NOMO-1 treated with dmso at 0.1 percent for 144 hours (cell line): ENCODE measurements around the gene FGF1.
A peak's percentile ranks its signal among the peaks of the same experiment; 100 is the strongest.

Experiments used
- DNase-seq: peaks from one replicate; lab custom pipeline; 2025; ENCODE audit not compliant: unreplicated experiment; lab: John Stamatoyannopoulos, UW

FGF1 gene

DNA sequence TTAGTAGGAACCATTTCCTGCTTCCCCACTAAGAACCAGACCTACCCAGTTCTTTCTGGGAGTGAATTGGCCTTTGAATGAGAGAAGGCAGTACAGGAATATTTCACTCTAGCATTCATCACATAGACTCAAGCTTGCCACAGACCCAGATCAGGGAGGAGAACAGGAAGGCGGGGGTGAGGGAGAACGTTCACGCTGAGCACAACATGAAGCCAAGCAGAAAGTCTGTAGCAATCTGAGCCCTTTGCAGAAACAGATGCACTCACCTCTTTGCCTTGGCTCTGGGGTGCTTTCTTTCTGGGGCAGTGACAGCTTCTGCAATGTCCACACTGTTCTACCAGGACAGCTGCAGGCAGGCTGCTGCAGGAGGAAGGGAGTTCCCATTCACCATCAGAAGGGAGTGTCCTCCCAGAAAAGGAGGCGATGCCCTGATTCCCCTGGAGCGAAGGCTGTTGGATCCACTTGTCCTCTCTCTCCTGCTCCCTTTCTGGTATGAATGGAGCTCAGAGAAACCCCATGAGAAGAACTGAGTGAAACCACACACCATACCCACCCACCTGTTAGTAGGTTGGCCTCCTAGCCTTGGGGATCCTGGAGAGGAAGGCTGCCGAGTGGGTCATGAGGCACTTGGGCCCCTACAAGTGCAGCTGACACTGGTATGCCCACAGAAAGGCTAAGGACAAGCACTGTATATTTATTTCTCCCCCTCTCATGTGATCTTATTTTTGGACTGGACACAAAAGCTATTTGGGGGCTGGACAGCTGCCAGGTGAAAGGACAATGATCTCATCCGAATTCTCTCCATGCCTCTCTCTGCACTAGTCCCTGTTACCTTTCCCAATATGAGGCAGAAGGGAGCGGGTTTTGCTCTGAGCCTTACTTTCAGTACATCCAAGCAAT, 11.7 kb upstream of the FGF1 start:
- peak; percentile 1 for DNase-seq

DNA sequence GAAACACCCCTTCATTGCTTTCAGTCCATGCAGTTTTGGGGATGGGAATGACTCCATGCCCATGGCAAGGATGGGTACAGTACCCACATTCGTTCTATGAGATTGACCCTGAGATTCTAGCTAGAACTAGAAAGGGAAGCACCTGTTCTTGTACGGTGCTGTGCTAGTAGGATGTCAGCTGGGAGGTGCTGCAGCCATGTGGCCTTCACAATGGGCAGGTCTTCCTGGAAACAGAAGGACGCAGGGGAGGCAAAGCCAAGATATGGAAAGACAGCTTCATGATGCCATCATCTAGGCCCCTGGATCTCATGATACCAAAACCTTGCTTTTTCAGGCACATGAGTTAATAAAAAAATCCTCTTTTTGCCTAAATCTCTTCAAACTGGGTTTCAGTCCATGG, 10.5 kb upstream of the FGF1 start:
- no peak for DNase-seq

DNA sequence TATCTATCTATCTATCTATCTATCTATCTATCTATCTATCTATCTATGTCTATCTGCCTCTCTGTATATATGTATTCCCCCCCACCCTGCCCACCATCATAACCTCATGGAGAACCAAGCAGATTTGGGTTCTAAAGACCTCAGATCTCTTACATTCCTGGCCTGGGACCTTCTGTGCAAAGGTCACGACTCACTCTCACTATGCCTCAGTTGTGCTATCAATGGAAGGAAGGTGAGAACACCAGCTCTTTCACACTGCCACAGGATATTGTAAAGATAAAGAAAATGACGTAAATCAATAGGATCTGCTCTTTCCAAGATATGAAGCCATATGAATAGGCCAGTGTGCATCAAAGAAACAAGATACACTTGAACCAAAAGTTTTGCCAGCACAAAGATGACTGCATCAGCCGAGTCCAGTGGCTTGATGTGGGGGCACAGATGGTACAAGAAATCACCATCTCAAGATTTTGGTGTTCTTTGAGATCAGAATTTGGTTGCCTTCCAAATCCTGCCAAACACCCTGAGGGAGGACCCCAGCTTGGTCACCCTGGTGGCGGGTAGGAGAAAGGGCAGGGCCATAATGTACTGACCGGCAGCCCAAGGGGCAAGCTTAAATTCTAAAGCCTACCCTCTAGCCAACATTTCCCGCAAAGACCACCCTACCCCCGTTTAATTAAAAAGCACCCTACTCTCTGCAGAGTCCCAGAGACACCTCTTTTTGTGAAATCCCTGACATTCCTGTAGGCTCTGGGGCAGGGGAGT, 8.4 kb upstream of the FGF1 start:
- DNase-seq = no peak

- DNase-seq = peak; percentile 59
Observed at GRCh38 chr5:142692321-142692894, 6.5 kb upstream of the FGF1 start.

- DNase-seq = no peak
Observed at GRCh38 chr5:142690667-142691066, 4.8 kb upstream of the FGF1 start.

- DNase-seq = no peak
Observed at GRCh38 chr5:142689081-142689480, 3.2 kb upstream of the FGF1 start.

- DNase-seq = no peak
Observed at GRCh38 chr5:142688281-142688989, 2.5 kb upstream of the FGF1 start.

GRCh38 chr5:142686968-142687367, 1.1 kb upstream of the FGF1 start:
- DNase-seq = no peak

- no peak for DNase-seq
Observed at GRCh38 chr5:142686210-142686734, 382 bp upstream of the FGF1 start.

- no peak for DNase-seq
Observed at GRCh38 chr5:142684508-142685041, 1.3 kb downstream of the FGF1 start.

DNA sequence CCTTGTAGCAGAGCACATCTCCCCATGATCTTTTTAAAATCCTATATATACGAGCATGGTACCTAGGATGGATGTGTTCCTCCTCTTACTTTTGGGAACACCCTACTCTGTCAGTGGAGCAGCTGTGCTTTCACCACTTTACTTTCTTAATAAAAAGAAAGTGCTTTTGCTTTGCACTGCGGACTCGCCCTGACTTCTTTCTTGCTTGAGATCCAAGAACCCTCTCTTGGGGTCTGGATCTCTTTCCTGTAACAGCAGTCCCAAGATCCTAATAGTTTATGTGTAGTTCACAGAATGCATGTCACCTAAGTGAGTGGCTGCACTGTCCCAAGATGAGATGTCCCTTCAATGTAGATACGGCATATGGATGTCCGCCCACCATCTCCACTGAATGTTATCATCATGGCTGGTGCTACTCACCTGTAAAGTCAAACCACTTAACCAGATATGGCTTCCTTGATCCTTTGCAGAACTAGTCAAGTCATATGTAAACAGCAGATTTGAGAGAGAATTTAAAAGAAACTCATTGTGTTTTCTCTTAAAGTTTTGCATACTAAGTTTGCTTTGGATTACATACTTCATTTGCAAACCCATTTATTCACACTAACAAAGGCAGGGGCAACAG, 1.9 kb downstream of the FGF1 start:
- no peak for DNase-seq

DNA sequence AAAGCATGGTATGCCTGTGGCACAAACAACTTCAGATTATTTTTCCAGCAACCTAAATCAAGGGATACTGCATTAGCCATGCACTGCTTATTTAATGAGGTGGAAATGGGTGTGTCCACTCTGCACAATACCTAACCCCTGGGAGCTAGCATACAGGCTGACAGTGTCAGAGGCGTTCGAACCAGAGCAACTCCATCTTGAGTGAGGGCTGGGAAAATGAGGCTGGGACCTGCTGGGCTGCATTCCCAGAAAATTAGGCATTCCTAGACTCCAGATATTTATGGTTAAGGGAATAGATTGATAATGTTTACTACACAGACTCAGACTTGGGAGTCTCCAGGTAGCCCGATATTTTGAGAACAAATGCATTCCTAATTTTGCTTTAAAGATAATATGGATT, 2.8 kb downstream of the FGF1 start:
- DNase-seq = no peak

- no peak for DNase-seq
Observed at GRCh38 chr5:142680605-142681259, 5.2 kb downstream of the FGF1 start.

DNA sequence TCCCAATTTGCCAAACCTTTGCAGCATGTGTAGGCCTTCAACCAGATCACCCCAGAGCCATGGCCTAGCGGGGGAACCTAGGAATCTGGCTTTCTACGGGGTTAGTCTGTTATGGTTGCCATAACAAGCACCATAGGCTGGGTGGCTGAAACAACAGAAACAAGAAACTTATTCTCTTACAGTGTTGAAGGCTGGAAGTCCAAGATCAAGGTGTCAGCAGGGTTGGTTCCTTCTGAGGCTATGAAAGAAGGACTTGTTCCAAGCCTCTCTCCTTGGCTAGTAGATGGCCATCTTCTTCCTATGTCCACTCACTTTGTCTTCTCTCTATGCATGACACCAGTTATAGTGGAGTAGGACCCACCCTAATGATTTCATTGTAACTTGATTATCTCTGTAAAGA, 6.1 kb downstream of the FGF1 start:
- no peak for DNase-seq

- no peak for DNase-seq
Observed at GRCh38 chr5:142678529-142678928, 7.4 kb downstream of the FGF1 start.

GRCh38 chr5:142677198-142677597, 8.7 kb downstream of the FGF1 start:
- no peak for DNase-seq

- no peak for DNase-seq
Observed at GRCh38 chr5:142676318-142676717, 9.6 kb downstream of the FGF1 start.

DNA sequence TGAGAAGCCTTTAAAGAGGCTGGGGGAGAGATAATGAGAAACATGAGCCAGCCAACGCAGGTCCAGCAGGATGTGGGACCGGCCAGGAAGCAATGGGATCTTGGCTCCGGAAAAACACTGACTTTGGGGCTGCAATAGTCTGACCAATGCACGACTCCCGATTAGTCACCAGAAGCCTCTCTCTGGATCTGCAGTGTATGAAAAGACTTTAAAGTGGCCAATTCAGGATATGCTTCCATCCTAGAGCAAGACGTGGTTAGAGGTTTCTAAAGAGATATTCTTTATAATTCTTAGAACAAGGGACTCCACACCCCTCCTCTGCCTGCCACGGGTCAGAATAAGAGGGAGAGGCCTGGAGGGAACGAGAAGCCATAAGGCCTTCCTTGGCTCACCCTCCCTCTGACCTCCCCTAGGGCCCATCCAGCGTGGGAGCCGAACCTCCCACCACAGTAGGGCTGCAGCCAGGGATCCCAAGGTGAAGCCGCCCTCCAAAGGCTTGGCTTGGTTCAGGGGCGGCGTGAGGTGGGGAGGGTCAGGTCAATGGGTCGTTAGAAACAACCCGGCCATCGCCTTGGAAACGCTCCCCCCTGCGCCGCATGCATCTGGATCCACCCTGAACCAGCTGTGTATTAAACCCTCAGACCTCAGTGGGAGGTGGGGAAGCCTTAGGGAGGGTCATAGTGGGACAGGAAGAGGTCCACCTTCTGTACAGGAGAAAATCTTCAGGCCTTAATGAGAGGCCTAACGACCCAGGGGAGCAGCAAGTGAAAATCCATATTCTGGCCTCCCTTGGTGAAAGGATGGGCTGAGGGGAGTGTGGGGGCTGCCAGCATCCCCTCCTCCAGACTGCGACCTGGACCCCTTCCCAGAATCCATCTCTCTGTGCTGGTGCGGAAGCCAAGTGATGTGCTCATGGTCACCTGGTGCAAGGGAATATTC, 11.1 kb downstream of the FGF1 start:
- no peak for DNase-seq

- DNase-seq = no peak
Observed at GRCh38 chr5:142671801-142672200, 14.1 kb downstream of the FGF1 start.
